ENCODE data around the gene MPRIP. TPM values are rescaled to one million over a fixed set of nuclear protein-coding genes. Genes with fewer than 3 reads are reported as not detected.

MPRIP gene
- total and polyA plus RNA-seq, 2 of the 13 experiments (the other 11 are each of a cell fraction or from before 2014, with no cell fraction given) = 50.2 to 52.4 TPM

- TF ChIP-seq, protein P1, sequence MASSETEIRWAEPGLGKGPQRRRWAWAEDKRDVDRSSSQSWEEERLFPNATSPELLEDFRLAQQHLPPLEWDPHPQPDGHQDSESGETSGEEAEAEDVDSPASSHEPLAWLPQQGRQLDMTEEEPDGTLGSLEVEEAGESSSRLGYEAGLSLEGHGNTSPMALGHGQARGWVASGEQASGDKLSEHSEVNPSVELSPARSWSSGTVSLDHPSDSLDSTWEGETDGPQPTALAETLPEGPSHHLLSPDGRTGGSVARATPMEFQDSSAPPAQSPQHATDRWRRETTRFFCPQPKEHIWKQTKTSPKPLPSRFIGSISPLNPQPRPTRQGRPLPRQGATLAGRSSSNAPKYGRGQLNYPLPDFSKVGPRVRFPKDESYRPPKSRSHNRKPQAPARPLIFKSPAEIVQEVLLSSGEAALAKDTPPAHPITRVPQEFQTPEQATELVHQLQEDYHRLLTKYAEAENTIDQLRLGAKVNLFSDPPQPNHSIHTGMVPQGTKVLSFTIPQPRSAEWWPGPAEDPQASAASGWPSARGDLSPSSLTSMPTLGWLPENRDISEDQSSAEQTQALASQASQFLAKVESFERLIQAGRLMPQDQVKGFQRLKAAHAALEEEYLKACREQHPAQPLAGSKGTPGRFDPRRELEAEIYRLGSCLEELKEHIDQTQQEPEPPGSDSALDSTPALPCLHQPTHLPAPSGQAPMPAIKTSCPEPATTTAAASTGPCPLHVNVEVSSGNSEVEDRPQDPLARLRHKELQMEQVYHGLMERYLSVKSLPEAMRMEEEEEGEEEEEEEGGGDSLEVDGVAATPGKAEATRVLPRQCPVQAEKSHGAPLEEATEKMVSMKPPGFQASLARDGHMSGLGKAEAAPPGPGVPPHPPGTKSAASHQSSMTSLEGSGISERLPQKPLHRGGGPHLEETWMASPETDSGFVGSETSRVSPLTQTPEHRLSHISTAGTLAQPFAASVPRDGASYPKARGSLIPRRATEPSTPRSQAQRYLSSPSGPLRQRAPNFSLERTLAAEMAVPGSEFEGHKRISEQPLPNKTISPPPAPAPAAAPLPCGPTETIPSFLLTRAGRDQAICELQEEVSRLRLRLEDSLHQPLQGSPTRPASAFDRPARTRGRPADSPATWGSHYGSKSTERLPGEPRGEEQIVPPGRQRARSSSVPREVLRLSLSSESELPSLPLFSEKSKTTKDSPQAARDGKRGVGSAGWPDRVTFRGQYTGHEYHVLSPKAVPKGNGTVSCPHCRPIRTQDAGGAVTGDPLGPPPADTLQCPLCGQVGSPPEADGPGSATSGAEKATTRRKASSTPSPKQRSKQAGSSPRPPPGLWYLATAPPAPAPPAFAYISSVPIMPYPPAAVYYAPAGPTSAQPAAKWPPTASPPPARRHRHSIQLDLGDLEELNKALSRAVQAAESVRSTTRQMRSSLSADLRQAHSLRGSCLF (CRISPR knock-in tag; IDR thresholded peaks at IDR 0.05; ENCODE audit: borderline replicate concordance) = no peak
- TF ChIP-seq MTF1 (CRISPR knock-in tag; IDR thresholded peaks at IDR 0.05) = no peak
- TF ChIP-seq HMGXB4 (CRISPR knock-in tag; IDR thresholded peaks at IDR 0.05; ENCODE audit: borderline replicate concordance in 1 of 2, low read depth in 1 of 2) = 0 out of 4 replicates have a peak, but pooled peaks of 1 of the 2 experiments have one; percentile 45
- no peak for TF ChIP-seq ATAD3A (CRISPR knock-in tag; IDR thresholded peaks at IDR 0.05)
- no peak for TF ChIP-seq ZSCAN31 (CRISPR knock-in tag; IDR thresholded peaks at IDR 0.05; ENCODE audit: low read depth)
- TF ChIP-seq, protein P2, sequence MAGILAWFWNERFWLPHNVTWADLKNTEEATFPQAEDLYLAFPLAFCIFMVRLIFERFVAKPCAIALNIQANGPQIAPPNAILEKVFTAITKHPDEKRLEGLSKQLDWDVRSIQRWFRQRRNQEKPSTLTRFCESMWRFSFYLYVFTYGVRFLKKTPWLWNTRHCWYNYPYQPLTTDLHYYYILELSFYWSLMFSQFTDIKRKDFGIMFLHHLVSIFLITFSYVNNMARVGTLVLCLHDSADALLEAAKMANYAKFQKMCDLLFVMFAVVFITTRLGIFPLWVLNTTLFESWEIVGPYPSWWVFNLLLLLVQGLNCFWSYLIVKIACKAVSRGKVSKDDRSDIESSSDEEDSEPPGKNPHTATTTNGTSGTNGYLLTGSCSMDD (CRISPR knock-in tag; IDR thresholded peaks at IDR 0.05) = no peak
- no peak for TF ChIP-seq ZNF563 (CRISPR knock-in tag; IDR thresholded peaks at IDR 0.05)
- no peak for TF ChIP-seq RNF219 (CRISPR knock-in tag; IDR thresholded peaks at IDR 0.05)
- no peak for TF ChIP-seq ETV6 (CRISPR knock-in tag; conservative IDR thresholded peaks at IDR 0.05)
- 0 out of 2 replicates have a peak, but pooled peaks have one; percentile 24 for TF ChIP-seq ZNF782 (CRISPR knock-in tag; IDR thresholded peaks at IDR 0.05; ENCODE audit: borderline replicate concordance)
- TF ChIP-seq, protein P3, sequence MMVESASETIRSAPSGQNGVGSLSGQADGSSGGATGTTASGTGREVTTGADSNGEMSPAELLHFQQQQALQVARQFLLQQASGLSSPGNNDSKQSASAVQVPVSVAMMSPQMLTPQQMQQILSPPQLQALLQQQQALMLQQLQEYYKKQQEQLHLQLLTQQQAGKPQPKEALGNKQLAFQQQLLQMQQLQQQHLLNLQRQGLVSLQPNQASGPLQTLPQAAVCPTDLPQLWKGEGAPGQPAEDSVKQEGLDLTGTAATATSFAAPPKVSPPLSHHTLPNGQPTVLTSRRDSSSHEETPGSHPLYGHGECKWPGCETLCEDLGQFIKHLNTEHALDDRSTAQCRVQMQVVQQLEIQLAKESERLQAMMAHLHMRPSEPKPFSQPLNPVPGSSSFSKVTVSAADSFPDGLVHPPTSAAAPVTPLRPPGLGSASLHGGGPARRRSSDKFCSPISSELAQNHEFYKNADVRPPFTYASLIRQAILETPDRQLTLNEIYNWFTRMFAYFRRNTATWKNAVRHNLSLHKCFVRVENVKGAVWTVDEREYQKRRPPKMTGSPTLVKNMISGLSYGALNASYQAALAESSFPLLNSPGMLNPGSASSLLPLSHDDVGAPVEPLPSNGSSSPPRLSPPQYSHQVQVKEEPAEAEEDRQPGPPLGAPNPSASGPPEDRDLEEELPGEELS (CRISPR knock-in tag; IDR thresholded peaks at IDR 0.05) = 0 out of 2 replicates have a peak, but pooled peaks have one; percentile 27
- TF ChIP-seq ZNF724P (CRISPR knock-in tag; IDR thresholded peaks at IDR 0.05; ENCODE audit: borderline replicate concordance) = no peak
- no peak for TF ChIP-seq ZNF484 (CRISPR knock-in tag; IDR thresholded peaks at IDR 0.05; ENCODE audit: borderline replicate concordance, low read depth)
- TF ChIP-seq PITX1 (CRISPR knock-in tag; IDR thresholded peaks at IDR 0.05) = 0 out of 2 replicates have a peak, but pooled peaks have one; percentile 38
These were observed 1.2 kb upstream of the MPRIP start (continued) for GRCh38 chr17:17041018-17041521.
